Suppressor macrophage treated with lipopolysaccharide for 1 hour (primary cell): ENCODE results near the gene TREML1.
"Not testable (repeated sequence)": the region's sequence is repeated elsewhere in the genome, so short reads cannot be mapped to it uniquely, and the experiment has no call there.

ENCODE experiments used
- DNase-seq, 3 donors: peaks; one replicate each; pipeline ENCODE4 v3.0.0-alpha.2; 2020 to 2022

The TREML1 gene

DNA sequence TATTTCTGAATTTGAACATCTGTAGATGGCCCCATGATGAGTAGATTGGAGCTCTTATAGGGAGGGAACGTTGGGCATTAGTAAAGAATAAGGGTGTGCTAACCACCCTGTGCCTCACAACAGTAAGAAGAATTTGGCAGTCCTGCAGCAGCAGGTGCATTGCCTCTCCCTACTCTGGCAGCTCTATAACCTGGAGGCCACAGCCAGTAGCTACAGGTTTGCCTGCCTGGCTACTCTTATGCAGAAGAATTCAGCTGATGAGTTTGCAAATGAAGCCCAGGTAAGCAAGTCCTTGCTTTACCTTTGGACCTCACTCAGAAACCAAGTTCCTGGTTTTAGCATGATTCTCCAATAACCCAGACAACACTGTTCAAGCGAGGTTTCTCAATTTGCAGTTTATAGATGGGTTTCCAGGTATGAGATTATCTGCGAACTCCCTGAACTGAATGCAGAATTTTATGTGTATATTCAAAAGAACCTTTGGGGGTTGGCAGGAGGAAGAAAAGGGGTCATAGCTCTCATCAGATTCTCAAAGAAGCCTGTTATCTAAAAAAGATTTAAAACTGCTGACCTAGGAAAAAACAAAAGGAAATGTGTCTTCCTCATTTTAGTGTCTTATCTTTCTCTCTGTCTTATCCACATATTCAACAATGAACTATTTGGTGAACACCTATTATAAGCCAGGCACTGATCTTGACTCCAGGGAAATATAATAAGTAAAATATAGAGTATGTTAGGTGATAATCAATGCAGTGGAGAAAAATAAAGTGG is 18.9 kb downstream of the TREML1 start:
- DNase-seq = no peak

DNA sequence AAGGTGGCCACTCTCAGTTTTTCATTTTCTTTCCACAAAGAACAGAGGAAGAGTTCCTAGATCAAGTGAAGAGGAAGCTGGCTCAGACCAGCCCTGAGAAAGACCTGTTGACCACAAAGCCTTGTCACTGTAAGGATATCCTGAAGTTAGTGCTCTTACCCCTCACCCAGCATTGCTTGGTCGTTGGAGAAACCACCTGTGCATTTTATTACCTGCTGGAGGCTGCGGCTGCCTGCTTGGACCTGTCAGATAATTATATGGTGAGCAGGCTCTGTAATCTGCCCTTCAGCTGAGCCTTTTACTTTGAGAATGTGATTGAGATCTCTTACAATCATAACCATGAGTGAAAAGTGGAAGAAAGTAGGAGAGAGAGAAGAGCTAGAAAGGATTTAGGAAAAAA is 21.9 kb downstream of the TREML1 start:
- DNase-seq = no peak

DNA sequence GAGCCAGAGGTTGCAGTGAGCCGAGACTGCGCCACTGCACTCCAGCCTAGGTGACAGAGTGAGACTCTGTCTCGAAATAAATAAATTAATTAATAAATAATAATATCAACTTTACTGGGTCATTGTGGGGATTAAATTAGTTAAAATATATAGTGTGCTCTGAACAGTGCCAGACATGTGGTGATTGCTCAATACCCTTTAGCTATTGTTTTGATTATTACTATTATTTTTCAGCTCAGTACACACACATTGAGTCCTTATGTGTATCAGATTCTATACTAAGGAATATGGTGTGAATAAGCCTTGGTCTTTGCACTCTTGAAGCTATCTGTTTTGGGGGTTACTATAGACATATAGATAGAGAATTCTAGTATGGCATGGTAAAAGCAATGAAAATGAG is 28.9 kb downstream of the TREML1 start:
- DNase-seq = no peak

DNA sequence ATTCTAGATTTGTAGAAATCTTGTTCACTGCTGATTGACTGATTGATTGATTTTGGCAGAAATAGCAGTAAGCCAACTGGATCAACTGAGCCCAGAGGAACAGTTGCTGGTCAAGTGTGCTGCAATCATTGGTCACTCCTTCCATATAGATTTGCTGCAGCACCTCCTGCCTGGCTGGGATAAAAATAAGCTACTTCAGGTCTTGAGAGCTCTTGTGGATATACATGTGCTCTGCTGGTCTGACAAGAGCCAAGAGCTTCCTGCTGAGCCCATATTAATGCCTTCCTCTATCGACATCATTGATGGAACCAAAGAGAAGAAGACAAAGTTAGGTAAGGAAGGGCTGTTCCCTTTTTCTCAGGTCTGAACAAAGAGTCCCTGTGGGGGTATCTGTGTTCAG is 31.2 kb downstream of the TREML1 start:
- DNase-seq = no peak

DNA sequence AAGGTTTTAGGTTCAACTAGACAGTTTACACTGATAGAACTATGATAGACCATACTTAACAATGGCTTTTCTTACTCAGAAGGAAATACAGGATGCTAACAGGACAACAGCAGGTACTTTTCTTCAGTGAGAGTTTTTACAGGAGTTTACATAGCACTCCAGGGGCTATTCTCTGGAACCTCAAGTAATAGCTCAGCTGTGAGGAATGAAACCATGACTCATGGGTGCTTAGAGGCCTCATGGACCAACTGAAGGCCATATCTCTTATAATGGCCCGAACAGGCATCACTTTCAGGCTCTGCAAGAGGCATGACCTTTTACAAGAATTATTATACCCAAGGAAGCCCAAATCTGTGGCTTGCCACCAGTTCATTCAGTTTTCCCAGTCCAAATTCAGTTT is 31.8 kb downstream of the TREML1 start:
- no peak for DNase-seq

DNA sequence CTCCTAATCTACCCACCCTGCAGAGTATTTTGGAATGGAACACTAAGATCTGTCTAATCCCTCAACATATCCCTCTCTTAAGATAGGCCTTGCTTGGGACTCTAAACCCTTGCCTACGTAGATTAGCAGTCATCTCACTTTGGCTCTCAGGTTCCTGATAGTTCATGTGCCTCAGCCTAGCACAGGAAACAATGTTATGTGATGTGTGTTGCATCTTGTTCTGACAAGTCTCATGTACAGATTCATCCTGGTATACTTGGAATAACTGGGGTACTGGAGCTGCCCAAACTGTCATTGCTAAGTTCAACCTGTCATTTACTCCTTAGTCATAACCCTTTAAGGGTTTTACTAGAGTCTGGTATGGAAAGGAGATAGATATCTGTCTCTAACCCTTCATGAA is 34.1 kb downstream of the TREML1 start:
- DNase-seq = no peak

DNA sequence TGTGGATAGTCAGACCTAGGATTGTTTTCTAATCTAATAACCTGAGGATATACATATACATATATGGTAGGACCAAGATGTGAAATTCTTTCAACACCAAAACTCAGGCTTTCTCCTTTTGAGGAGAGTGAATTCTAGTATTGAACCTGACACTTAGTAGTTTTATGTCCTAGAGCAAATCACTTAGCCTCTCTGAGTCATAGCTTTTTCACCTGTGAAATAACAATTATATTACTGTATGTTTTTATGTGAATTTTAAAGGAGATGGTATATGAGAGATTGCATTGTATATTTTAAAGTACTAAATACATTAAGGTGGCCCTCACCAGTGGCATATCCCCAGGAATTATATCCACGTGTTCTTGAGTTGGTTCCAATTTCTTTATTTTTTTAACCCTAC is 34.6 kb downstream of the TREML1 start:
- no peak for DNase-seq

DNA sequence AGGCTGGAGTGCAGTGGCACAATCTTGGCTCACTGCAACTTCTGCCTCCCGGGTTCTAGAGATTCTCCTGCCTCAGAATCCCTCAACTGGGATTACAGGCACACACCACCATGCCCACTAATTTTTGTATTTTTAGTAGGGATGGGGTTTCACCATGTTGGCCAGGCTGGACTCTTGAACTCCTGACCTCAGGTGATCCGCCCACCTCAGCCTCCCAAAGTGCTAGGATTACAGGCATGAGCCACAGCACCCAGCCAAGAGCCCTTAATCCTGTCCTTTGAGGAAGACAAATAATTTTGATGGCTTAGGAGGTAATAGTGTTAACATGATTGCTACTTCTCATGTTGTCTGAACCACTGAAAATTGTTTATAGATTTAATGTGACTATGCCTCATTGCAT is 39.1 kb downstream of the TREML1 start:
- DNase-seq = not testable (repeated sequence)

DNA sequence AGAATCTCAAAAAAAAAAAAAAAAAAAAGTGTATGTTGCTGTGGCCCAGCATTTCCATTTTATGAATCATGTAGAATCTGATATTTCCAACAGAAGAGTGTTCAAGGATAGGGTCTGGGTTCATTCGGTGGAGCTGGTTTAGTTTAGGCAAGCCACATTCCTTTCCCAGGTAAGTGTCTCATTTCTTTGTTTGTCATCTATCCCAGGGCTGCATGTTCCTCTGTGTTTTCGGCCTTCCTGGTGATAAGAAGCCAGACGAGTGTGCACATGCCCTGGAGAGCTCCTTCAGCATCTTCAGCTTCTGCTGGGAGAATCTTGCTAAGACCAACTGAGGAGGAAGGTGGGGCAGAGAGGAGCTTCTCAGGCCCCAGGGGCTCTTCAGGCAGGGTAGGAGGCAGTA is 43.1 kb downstream of the TREML1 start:
- DNase-seq = no peak

DNA sequence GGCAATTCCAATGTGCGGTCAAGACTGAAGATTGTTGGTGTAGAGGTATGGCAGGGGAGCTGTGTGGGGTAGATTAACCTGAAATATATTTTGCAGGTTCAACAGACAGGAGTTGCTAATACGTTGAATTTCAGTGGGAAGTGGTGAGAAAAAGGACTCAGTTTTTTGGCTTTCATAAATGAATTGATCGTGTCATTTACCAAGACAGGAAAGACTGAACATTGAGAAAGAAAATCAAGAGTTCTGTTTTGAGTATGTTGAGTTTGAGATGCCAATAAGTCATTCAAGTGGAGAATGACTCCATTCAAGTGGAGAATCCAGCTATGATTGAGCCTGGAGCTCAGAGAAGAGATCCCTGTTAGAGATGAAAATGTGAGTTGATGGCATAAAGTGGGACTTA is 50.3 kb downstream of the TREML1 start:
- DNase-seq = no peak

DNA sequence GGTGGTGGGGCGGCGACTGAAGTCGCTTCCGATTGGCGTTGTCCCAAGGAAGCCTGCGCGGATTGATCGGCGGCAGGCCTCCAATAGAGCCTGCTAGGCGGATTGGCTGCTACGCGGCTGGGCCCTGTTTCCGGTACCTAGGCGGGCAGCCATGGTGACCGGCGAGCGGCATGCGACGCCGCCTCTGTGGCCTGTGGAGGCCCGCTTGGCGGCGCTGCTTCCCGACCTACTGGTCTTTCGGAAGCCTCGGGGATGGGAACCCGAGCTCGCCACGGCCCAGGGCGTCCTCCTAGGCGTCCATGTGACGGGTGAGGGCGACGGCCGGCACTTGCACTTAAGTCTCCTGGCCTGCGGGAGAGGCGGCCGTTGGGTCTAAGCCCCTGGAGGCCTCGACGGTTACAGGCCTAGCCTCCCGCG is 53.3 kb downstream of the TREML1 start:
- DNase-seq = no peak
